ENCODE measurements around the gene ARHGAP10. TPM values are rescaled to one million over a fixed set of nuclear protein-coding genes. Genes with fewer than 3 reads are reported as not detected.

The ARHGAP10 gene
- polyA plus RNA-seq, 1 experiment = 31.1 TPM

- no peak for DNase-seq (ENCODE audit: low read depth, low spot score)
- no peak overlapping the region for H3K27ac ChIP-seq (ENCODE audit: low read depth, low read length)
- peaks cover 4% of the 10 kb centered on the region for H3K27me3 ChIP-seq (ENCODE audit: control insufficient read depth, insufficient read depth, low read length)
- POLR2A ChIA-PET = no interaction called here
- no peak for TF ChIP-seq CTCF (IDR thresholded peaks at IDR 0.05; ENCODE audit: low read depth, low read length)
- H3K9me3 ChIP-seq (ENCODE audit: control insufficient read depth, insufficient read depth, low read length) = no peaks in the 10 kb centered on the region
- CTCF ChIA-PET = interaction anchor here (2.6 kb wide), 1 partner anchor 178 kb away, joined by 17 read pairs; no protein-coding TSS in a partner anchor
- H3K4me3 ChIP-seq (ENCODE audit: low read depth, low read length) = no peak overlapping the region
Observed at GRCh38 chr4:147689067-147689466, 42.8 kb upstream of the ARHGAP10 start.

GRCh38 chr4:147691820-147692219, 40.1 kb upstream of the ARHGAP10 start:
- Histone ChIP-seq H3K4me3 (ENCODE audit: low read depth, low read length) (no peak overlapping the region), H3K27me3 (ENCODE audit: control insufficient read depth, insufficient read depth, low read length) (peaks cover 4% of the 10 kb centered on the region), H3K27ac (ENCODE audit: low read depth, low read length) (no peak overlapping the region), H3K9me3 (ENCODE audit: control insufficient read depth, insufficient read depth, low read length) (no peaks in the 10 kb centered on the region)
- no peak for TF ChIP-seq CTCF (IDR thresholded peaks at IDR 0.05; ENCODE audit: low read depth, low read length)
- ChIA-PET POLR2A (no interaction called here), CTCF (interaction anchor here (0.7 to 2.2 kb wide), 3 partner anchors 175 to 243 kb away, joined by 3 to 17 read pairs (median 3); no protein-coding TSS in a partner anchor)
- no peak for DNase-seq (ENCODE audit: low read depth, low spot score)

- ChIA-PET CTCF (interaction anchor here (1.8 to 2.2 kb wide), 2 partner anchors 15 to 173 kb away, joined by 5 to 17 read pairs; no protein-coding TSS in a partner anchor), POLR2A (no interaction called here)
- DNase-seq (ENCODE audit: low read depth, low spot score) = no peak
- peaks cover 9% of the 10 kb centered on the region for H3K27me3 ChIP-seq (ENCODE audit: control insufficient read depth, insufficient read depth, low read length)
- no peak overlapping the region for H3K4me3 ChIP-seq (ENCODE audit: low read depth, low read length)
- no peak overlapping the region for H3K27ac ChIP-seq (ENCODE audit: low read depth, low read length)
- no peaks in the 10 kb centered on the region for H3K9me3 ChIP-seq (ENCODE audit: control insufficient read depth, insufficient read depth, low read length)
- no peak for TF ChIP-seq CTCF (IDR thresholded peaks at IDR 0.05; ENCODE audit: low read depth, low read length)
Observed at GRCh38 chr4:147693218-147693617, 38.7 kb upstream of the ARHGAP10 start.

- CTCF ChIA-PET = interaction anchor here (2.0 kb wide), 2 partner anchors 11 to 170 kb away, joined by 16 to 18 read pairs; no protein-coding TSS in a partner anchor
- Histone ChIP-seq H3K27me3 (ENCODE audit: control insufficient read depth, insufficient read depth, low read length) (peaks cover 5% of the 10 kb centered on the region), H3K9me3 (ENCODE audit: control insufficient read depth, insufficient read depth, low read length) (peaks cover 5% of the 10 kb centered on the region; the same call in 1 of the 2 replicates), H3K27ac (ENCODE audit: low read depth, low read length) (no peak overlapping the region), H3K4me3 (ENCODE audit: low read depth, low read length) (no peak overlapping the region)
- no peak for TF ChIP-seq CTCF (IDR thresholded peaks at IDR 0.05; ENCODE audit: low read depth, low read length)
- DNase-seq (ENCODE audit: low read depth, low spot score) = no peak
- POLR2A ChIA-PET = no interaction called here
Observed at GRCh38 chr4:147696866-147697265, 35.0 kb upstream of the ARHGAP10 start.

GRCh38 chr4:147704846-147705245, 27.0 kb upstream of the ARHGAP10 start:
- H3K9me3 ChIP-seq (ENCODE audit: control insufficient read depth, insufficient read depth, low read length) = peaks cover 5% of the 10 kb centered on the region
- ChIA-PET POLR2A (no interaction called here), CTCF (interaction anchor here (6.5 kb wide), 1 partner anchor 161 kb away, joined by 123 read pairs; no protein-coding TSS in a partner anchor)
- H3K27me3 ChIP-seq (ENCODE audit: control insufficient read depth, insufficient read depth, low read length) = no peaks in the 10 kb centered on the region
- TF ChIP-seq CTCF (IDR thresholded peaks at IDR 0.05; ENCODE audit: low read depth, low read length) = no peak
- H3K4me3 ChIP-seq (ENCODE audit: low read depth, low read length) = no peak overlapping the region
- DNase-seq (ENCODE audit: low read depth, low spot score) = no peak
- no peak overlapping the region for H3K27ac ChIP-seq (ENCODE audit: low read depth, low read length)
